ENCODE data around the gene IFI27.

GRCh38 chr14:94119071-94119470 lies 8.5 kb downstream of the IFI27 start:
- TF ChIP-seq POLR2AphosphoS5 (IDR thresholded peaks at IDR 0.05; ENCODE audit: low read depth, low read length), result no peak
- TF ChIP-seq CTCF (IDR thresholded peaks at IDR 0.05), result no peak

Data from Panc1 (cell line).